GM12892 (cell line): Measurements from ENCODE around the gene PPP2R2D.
A peak's percentile ranks its signal among the peaks of the same experiment; 100 is the strongest.

Source experiments
- DNase-seq: peaks from one replicate; pipeline ENCODE4 v3.0.0; 2011; ENCODE audit not compliant: insufficient read length
- FAIRE-seq: peaks from 2 replicates; lab custom pipeline; 2011; peaks lifted over from hg19 to GRCh38; lab: Jason Lieb, UNC
- POLR2A ChIP-seq: IDR thresholded peaks from 2 replicates; pipeline ENCODE4 v1.6.1; 2011; ENCODE audit warnings: low read depth, low read length, control low read depth
- POLR2AphosphoS5 ChIP-seq: IDR thresholded peaks from 2 replicates; pipeline ENCODE4 v1.6.1; 2011; ENCODE audit warnings: low read depth, low read length, control low read depth
- TAF1 ChIP-seq: IDR thresholded peaks from 2 replicates; pipeline ENCODE4 v1.6.1; 2011; ENCODE audit warnings: low read depth, mild to moderate bottlenecking, control low read depth, low read length, borderline replicate concordance

The PPP2R2D gene

DNA sequence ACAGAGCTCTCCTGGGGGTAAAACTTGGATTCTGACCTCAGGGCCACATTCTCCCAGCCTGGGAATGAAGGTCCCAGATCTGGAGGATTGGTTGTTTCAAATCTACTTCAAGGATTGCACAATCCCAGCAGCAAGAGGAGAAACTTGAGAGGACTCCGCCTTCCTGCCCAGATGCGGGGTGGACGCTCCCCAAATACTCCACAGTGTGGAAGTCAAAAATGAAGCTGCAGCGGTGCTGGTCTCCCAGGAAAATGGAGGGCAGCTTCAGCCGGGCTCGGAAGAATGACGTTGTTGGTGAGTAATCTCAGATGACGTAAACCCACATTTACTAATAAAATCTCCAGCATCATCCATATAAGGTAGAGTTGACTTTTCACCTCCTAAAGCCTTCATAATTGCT lies 31.5 kb upstream of the PPP2R2D start:
- TF ChIP-seq TAF1, result no peak
- TF ChIP-seq POLR2A, result no peak
- no peak for TF ChIP-seq POLR2AphosphoS5
- DNase-seq, result no peak
- no peak for FAIRE-seq

DNA sequence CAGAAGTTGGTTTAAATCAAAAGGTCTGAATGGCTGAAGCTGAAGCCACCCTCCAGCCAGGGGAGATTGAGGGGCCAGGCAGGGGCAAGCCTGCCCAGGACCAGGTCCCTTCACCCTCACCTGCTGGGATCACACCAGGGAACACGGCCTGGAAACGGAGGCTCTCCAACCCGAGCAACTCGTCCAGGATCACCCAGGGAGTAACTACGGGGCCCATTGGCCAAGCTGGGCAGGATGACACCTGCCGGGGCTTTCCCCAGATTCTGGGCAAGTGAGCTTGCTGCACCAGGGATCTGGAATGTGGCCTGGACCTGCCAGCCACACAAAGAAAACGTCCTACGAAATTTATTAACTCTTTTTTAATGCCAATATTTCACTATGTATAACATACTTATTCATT lies 30.4 kb upstream of the PPP2R2D start:
- TF ChIP-seq POLR2AphosphoS5 (no peak), TAF1 (no peak), POLR2A (no peak)
- FAIRE-seq, result no peak
- no peak for DNase-seq

DNA sequence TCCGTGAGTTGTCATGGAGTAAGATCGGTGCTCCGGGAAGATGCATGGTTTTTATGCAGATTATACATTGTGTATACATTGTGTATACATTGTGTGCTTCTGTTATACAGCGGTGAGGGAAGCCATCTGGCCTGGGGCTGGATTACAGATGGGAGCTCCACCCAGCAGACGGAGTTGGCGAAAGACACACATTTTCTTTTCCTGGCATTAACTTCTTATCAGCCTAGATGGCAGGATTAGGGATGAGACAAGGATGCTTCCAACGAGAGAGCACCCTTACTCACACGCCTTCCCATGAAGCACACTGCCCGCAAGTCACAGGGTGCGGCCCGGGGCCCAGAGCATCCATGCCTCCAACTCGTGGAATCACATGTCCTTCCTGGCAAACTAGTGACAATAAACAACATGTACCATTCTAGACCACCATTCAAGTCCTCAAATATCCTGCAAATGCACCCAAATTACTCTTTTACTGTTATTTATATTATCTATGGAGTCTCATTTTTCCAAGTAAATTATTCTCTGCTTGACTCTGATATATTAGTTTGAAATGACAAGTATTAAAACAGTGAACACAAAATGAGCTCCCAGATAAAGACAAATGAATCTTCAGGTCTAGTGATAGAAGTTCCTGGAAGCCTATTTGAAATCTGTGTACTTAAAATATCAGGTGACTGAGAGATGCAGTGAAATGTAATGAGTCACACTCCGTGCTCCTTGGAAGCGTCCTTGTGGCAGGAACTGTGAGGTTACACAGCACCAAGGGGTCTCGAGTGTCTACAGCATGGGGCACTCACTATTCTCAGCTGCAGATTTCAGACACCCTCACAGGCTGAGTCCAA lies 29.8 kb upstream of the PPP2R2D start:
- TF ChIP-seq TAF1 (no peak), POLR2A (no peak), POLR2AphosphoS5 (no peak)
- DNase-seq (no peak), FAIRE-seq (no peak)

DNA sequence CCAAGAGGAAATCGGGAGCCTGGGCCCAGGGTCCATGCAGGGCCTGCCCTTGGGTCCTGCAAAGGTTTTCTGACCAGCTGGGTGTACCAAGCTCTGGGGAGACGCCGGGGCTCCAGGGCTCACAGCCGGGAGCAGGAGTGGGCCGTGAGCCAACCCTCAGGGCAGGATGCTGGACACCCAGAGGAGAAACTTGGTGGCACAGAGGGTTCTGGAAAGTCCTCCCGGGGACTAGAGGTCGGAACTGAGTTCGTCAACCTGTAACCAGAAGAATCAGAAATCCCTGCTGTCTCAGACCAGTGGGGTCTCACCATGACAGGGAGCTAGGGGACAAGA lies 29.2 kb upstream of the PPP2R2D start:
- FAIRE-seq, result no peak
- TF ChIP-seq POLR2A (no peak), POLR2AphosphoS5 (no peak)
- DNase-seq, result no peak

DNA sequence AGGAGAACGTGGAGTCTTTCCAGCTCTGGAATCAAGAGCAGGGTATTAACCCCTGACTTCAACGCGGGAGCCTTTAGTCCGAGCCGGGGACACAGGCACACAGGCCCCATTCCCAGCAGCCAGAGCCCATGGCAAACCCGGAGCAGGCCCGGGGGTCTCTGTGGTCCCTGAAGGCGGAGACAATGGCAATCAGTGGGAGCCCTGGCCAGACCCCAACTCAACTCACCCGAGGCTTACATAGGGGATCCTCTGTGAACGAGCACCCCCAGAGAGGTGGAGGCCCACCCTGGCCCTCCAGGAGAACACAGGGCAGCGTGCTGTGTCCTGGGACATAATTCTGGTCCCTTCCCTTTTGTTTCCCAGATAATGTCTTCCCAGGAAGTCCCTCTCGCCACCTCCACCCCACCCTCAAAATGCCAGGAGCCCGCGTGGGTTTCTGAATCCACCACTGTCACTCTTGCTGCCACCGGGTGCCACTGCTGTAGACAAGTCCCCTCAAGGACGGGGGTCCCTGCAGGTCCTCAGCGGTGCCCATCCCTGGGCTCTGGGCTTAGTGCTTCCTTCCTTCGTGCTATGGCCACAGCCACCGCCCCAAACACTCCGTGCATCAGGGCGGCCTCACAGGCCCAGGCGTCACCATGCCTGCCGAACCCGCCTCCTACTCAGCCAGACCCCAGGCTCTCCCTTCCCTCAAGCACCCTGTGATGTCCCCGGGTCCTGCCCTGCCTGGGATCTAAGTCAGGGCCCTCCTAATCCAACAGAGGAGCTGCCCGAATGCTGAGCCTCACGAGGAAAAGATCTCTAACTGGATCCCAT lies 28.6 kb upstream of the PPP2R2D start:
- FAIRE-seq, result no peak
- DNase-seq, result no peak
- TF ChIP-seq TAF1 (no peak), POLR2AphosphoS5 (no peak), POLR2A (no peak)

DNA sequence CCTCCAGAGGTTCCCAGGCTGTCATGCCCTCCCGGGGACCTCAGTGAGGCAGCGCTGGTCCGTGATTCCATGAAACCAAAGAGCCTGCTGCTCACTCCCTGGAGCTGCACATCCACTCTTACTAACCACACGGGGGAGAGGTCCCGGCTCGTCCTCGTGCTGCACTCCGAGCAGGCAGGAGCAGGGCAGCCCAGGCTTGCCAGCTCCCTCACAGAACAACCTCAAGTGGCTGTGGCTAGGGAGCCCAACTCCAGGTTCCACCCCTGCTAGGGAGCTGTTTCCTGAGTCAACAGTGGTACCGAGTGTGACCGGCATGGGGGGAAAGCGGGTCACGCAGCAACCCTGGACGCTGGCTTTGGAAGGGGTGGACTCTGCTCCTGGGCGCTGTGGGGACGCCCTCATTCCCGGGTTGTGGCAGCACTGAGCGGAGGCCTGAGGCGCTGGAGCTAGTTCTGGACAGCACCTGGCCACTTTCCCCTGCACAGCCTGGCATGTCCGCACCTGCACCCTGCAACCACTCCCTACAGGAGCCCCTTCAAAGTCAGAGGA lies 27.9 kb upstream of the PPP2R2D start:
- FAIRE-seq (no peak), DNase-seq (no peak)
- TF ChIP-seq POLR2A (no peak), TAF1 (no peak), POLR2AphosphoS5 (no peak)

DNA sequence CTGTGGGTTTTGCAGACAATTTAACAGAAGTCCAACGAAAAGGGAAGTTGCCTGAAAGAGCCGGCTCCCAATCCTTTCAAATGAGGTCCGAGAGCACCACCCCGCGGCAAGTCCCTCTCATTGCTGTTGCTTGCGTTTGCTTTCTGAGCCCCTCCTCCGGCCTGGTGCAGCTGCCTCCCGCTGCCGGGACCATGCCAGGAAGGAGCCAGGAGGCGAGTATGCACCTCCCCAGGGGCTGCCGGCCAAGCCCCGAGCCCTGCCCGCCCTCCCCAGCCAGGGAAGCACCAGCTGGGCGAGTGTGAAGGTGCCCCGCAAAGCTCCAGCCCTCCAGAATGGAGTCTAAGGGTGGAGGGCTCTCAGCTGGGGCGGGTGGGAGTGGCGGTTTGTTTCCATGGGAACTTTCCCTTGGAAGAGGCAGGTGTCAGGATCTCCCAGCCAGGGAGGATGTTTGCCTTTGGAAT lies 25.8 kb upstream of the PPP2R2D start:
- peak; percentile 75 for DNase-seq
- no peak for FAIRE-seq
- TF ChIP-seq POLR2AphosphoS5 (no peak), POLR2A (no peak), TAF1 (no peak)

DNA sequence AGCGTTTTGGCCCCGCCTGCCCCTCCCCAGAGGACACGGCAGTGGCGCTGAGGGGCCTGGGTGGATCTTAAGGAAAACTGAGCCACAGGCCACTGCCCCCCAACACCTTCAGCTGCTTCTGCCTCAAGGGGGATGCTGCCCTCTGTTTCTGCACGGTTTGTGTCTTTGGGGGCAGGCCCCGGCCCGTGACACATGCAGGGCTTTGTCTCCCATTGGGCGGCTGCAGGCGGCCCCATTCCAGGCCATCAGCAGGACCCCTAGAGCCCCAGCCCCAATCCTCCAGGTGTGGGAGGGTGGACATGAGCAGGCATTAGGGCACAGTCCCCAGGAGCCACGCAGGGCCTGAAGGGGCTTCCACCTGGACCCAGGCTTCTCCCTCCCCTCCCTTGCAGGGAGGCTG lies 25.3 kb upstream of the PPP2R2D start:
- no peak for DNase-seq
- no peak for FAIRE-seq
- no peak for TF ChIP-seq TAF1
- no peak for TF ChIP-seq POLR2AphosphoS5
- no peak for TF ChIP-seq POLR2A

DNA sequence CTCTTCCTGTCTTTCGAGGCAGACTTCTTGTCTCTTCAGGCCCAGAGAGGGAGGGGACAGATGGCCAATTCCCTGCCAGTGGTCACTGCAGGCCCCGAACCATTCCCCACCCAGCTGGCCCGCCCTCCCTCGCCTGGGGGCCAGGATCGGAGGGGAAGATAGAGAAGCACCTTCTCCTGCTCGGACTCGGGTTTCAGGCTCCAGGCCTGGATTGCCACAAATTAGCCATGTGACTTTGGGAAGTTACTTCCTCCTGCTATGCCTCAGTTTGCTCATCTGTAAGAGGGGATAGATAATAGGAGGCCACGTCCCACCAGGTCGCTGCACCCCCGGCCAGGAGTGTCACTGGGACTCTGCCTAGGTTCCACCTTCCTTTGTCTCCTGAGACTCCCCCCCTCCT lies 24.8 kb upstream of the PPP2R2D start:
- no peak for FAIRE-seq
- DNase-seq, result no peak

DNA sequence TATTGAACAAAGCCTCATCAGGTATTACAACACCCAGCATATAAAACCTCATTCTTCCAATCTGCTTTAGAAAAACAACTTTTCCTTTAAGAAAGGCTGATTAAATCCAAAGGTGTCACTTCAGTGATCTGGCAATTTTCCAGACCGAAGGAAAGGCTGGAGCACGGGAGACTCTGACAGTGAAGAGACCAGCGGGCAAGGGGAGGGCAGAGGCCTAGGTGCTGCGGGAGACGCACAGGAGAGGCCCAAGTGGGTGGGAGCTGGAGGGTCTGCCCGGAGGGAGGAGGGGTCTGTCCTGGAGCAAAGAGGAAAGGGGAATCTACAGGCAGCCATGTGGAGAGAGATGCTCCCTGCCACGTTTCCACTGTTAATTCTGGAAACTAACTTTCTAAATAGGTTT lies 24.3 kb upstream of the PPP2R2D start:
- FAIRE-seq (no peak), DNase-seq (no peak)
- TF ChIP-seq POLR2AphosphoS5 (no peak), TAF1 (no peak), POLR2A (no peak)

More for the DNA sequence above, 24.8 kb upstream of the PPP2R2D start:
- TF ChIP-seq POLR2A, result no peak
- no peak for TF ChIP-seq POLR2AphosphoS5
- TF ChIP-seq TAF1, result no peak

DNA sequence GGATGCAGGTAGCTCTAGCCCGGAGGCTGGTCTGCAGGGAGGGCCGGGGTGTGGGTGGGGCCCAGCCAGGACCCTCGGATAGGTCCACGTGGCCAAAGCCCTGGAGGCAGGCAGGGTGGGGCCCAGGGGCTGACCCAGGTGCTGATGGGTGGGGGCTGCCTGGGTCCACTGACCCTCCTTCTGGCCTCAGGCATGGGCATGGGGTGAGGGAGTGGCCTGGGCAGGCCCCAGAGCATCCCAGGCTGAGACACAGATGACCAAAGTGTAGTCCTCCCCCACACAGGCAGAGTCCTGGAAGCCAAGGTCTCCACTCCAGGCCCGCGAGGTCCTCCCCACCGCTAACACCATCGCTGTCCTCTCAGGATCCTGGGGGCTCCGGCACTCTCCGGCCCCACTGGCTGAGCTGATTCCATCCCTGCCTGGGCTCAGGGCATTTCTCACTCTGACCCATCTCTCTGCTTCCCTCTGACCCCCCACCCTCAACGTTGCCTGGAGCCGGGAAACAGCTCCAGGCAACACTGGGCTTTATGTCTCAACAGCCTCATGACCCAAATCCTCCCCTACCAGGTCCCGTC lies 20.7 kb upstream of the PPP2R2D start:
- DNase-seq (no peak), FAIRE-seq (no peak)
- TF ChIP-seq TAF1 (no peak), POLR2AphosphoS5 (no peak), POLR2A (no peak)

DNA sequence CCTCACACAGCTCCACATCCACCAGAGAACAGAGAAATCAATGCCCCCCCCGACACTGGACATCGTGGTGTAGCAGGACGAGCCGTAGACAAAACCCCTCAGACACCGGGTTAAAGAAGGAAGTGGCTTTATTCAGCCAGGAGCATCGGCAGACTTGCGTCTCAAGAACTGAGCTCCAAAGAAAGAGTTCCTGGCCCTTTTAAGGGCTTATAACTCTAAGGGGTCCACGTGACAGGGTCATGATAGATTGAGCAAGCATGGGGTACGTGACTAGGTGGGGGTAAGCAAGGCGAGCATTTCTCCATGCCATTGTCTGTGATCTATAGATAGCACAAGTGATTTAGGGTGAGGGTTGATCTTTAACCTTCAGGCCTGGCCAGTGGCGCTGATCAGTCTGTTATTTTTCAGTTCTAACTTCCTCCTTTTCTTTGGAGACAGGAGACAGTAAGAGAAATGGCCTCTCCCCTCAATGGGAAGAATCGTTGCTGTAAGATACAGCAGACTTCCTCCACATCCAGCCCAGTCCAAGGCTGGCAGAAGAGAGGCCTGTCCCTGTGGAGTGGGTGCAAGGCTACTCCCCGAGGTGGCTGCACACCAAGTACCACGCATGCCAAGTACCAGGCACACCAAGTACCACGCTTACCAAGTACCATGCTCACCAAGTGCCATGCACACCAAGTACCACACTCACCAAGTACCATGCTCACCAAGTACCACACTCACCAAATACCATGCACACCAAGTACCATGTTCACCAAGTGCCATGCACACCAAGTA lies 19.5 kb upstream of the PPP2R2D start:
- no peak for FAIRE-seq

DNA sequence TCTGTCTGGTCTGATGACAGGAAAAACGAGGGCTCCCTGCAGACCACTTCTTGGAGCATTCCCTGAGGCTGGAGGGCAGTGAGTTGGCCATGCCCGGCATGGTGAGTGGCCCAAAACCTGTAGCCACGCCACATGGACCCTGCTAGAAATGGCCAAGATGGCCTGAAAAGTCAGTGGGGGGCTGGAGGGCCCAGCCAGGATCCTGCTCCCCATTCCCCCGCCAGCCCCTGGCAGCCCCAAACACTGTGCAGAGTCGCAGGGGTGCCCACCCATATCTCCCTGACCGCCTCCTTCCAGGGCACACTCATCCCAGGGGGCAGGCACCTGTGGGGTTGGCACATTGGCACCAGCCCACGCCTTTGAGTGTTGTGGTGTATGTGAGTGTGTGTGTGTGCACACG lies 18.7 kb upstream of the PPP2R2D start:
- no peak for TF ChIP-seq TAF1
- no peak for TF ChIP-seq POLR2AphosphoS5
- no peak for TF ChIP-seq POLR2A
- DNase-seq (no peak), FAIRE-seq (no peak)

More for the DNA sequence above, 19.5 kb upstream of the PPP2R2D start:
- DNase-seq, result no peak
- TF ChIP-seq TAF1 (no peak), POLR2A (no peak), POLR2AphosphoS5 (no peak)
